ENCODE data around the gene IL12RB1.

DNA sequence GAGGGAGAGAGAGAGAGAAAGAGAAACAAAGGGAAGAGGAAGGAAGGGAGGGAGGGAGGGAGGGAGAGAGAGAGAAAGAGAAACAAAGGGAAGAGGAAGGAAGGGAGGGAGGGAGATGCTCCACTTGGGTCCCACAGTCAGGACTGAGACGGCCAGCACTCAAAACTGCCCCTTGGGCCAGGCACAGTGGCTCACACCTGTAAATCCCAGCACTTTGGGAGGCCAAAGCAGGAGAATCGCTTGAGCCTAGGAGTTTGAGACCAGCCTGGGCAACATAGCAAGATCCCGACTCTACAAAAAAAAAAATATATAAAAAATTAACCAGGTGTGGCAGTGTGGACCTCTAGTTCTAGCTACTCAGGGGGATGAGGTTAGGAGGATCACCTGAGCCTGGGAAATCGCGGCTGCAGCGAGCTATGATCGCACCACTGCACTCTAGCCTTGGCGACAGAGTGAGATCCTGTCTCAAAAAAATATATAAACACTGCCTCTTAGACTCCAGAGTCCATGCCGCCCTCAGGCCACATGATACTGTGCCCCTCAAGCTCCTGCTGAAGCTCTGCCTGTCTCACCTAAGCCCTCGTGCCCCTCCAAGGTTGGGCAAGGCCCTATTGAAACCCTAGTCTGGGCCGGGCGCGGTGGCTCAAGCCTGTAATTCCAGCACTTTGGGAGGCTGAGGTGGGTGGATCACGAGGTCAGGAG lies 70.4 kb downstream of the IL12RB1 start:
- TF ChIP-seq, protein P1, sequence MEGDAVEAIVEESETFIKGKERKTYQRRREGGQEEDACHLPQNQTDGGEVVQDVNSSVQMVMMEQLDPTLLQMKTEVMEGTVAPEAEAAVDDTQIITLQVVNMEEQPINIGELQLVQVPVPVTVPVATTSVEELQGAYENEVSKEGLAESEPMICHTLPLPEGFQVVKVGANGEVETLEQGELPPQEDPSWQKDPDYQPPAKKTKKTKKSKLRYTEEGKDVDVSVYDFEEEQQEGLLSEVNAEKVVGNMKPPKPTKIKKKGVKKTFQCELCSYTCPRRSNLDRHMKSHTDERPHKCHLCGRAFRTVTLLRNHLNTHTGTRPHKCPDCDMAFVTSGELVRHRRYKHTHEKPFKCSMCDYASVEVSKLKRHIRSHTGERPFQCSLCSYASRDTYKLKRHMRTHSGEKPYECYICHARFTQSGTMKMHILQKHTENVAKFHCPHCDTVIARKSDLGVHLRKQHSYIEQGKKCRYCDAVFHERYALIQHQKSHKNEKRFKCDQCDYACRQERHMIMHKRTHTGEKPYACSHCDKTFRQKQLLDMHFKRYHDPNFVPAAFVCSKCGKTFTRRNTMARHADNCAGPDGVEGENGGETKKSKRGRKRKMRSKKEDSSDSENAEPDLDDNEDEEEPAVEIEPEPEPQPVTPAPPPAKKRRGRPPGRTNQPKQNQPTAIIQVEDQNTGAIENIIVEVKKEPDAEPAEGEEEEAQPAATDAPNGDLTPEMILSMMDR (IDR thresholded peaks at IDR 0.05) = no peak
- TF ChIP-seq EP300 (IDR thresholded peaks at IDR 0.05) = no peak
